ENCODE measurements around the gene ZFP82. TPM values are rescaled to one million over a fixed set of nuclear protein-coding genes. Genes with fewer than 3 reads are reported as not detected.
A peak's percentile ranks its signal among the peaks of the same experiment; 100 is the strongest.

ZFP82 gene
- 3.4 and 4.9 TPM in 2 replicates for total RNA-seq (2014; rRNA removed; shearing (Covaris generic))

DNA sequence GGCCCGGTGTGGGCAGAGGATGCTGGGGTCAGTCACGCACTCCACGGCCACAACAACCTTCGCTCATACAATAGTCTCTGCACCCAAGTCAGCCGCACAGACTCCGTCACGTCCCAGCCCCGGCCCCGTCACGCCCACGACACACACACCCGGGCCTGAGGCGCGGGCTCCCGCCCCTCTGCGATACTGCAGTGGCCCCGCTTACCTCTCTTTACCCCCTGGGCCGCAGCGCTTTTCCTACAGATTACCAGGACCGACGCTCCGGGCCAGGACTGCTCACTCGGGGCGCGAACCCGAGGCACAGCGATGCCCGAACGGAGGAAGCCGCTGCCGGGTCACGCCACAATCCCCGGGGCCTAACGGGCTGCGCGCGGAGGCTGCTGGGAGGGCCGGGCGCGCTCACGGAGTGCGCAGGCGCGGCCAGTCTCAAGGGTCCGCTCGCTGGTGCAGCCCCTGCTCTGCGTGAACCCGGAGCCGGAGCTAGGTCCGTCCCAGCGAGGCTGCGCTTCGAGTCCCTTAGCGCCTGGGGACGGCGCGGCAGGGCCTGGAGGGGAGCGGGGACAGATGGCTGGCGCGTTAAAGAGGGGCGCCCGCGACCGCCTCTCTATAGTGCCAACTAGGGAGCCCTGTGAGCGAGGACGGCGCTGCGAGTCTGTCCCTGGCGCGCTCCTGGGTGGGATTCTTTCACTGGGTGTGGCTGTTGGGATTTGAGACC, at the start of gene ZFP82:
Gene ZFP82 (minus strand): TSS at position 358 of the 715 bp plus-strand sequence. CDS start 8,855 bp downstream, outside the sequence.
- Histone ChIP-seq H3K36me3 (peaks cover 4% of the 10 kb centered on the region; the same call in 1 of the 2 replicates), H3K4me3 (peak within 1 kb of the TSS; percentile 58), H3K9me3 (replicated peaks) (peaks cover 8% of the 10 kb centered on the region), H3K27me3 (replicated peaks) (no peaks in the 10 kb centered on the region), H3K27ac (peak within 1 kb of the TSS; percentile 71), H3K4me1 (replicated peaks) (0 out of 2 replicates have a peak, but pooled peaks cover 6% of the 10 kb centered on the region)
- DNase-seq (ENCODE audit: low read depth in 1 of 2, low spot score in 2 of 2), result peak; percentile 71 to 80

GRCh38 chr19:36460046-36460445, 41.6 kb upstream of the ZFP82 start:
- Histone ChIP-seq H3K27ac (no peak overlapping the region), H3K4me1 (replicated peaks) (no peaks in the 10 kb centered on the region), H3K36me3 (no peaks in the 10 kb centered on the region), H3K27me3 (replicated peaks) (no peaks in the 10 kb centered on the region), H3K9me3 (replicated peaks) (0 out of 2 replicates have a peak, but pooled peaks cover 9% of the 10 kb centered on the region), H3K4me3 (no peak overlapping the region)
- no peak for DNase-seq (ENCODE audit: low read depth in 1 of 2, low spot score in 2 of 2)

- no peak for DNase-seq (ENCODE audit: low read depth in 1 of 2, low spot score in 2 of 2)
- H3K36me3 ChIP-seq, result no peaks in the 10 kb centered on the region
- H3K27ac ChIP-seq, result no peak overlapping the region
- no peaks in the 10 kb centered on the region for H3K27me3 ChIP-seq (replicated peaks)
- peaks cover 9% of the 10 kb centered on the region; the same call in 1 of the 2 replicates for H3K9me3 ChIP-seq (replicated peaks)
- no peaks in the 10 kb centered on the region for H3K4me1 ChIP-seq (replicated peaks)
- H3K4me3 ChIP-seq, result no peak overlapping the region
Measured at GRCh38 chr19:36456831-36457230, 38.4 kb upstream of the ZFP82 start.

- Histone ChIP-seq H3K27me3 (replicated peaks) (no peaks in the 10 kb centered on the region), H3K27ac (no peak overlapping the region), H3K9me3 (replicated peaks) (peaks cover 22% of the 10 kb centered on the region), H3K4me3 (no peak overlapping the region), H3K4me1 (replicated peaks) (no peaks in the 10 kb centered on the region), H3K36me3 (peaks cover 12% of the 10 kb centered on the region)
- DNase-seq (ENCODE audit: low read depth in 1 of 2, low spot score in 2 of 2), result no peak
Measured at GRCh38 chr19:36449059-36449670, 30.7 kb upstream of the ZFP82 start.

GRCh38 chr19:36441339-36441738, 22.9 kb upstream of the ZFP82 start:
- Histone ChIP-seq H3K27me3 (replicated peaks) (no peaks in the 10 kb centered on the region), H3K36me3 (no peaks in the 10 kb centered on the region), H3K4me1 (replicated peaks) (no peaks in the 10 kb centered on the region), H3K9me3 (replicated peaks) (peaks cover 12% of the 10 kb centered on the region; the same call in 1 of the 2 replicates), H3K4me3 (no peak overlapping the region), H3K27ac (no peak overlapping the region)
- no peak for DNase-seq (ENCODE audit: low read depth in 1 of 2, low spot score in 2 of 2)

- H3K4me3 ChIP-seq, result no peak overlapping the region
- H3K9me3 ChIP-seq (replicated peaks), result no peaks in the 10 kb centered on the region; the same call in 1 of the 2 replicates
- no peaks in the 10 kb centered on the region for H3K36me3 ChIP-seq
- H3K27me3 ChIP-seq (replicated peaks), result no peaks in the 10 kb centered on the region
- H3K4me1 ChIP-seq (replicated peaks), result no peaks in the 10 kb centered on the region
- no peak overlapping the region for H3K27ac ChIP-seq
- no peak for DNase-seq (ENCODE audit: low read depth in 1 of 2, low spot score in 2 of 2)
Measured at GRCh38 chr19:36436531-36436930, 18.1 kb upstream of the ZFP82 start.

GRCh38 chr19:36423925-36424324, 5.5 kb upstream of the ZFP82 start:
- no peaks in the 10 kb centered on the region for H3K36me3 ChIP-seq
- peaks cover 10% of the 10 kb centered on the region; the same call in 1 of the 2 replicates for H3K9me3 ChIP-seq (replicated peaks)

DNA sequence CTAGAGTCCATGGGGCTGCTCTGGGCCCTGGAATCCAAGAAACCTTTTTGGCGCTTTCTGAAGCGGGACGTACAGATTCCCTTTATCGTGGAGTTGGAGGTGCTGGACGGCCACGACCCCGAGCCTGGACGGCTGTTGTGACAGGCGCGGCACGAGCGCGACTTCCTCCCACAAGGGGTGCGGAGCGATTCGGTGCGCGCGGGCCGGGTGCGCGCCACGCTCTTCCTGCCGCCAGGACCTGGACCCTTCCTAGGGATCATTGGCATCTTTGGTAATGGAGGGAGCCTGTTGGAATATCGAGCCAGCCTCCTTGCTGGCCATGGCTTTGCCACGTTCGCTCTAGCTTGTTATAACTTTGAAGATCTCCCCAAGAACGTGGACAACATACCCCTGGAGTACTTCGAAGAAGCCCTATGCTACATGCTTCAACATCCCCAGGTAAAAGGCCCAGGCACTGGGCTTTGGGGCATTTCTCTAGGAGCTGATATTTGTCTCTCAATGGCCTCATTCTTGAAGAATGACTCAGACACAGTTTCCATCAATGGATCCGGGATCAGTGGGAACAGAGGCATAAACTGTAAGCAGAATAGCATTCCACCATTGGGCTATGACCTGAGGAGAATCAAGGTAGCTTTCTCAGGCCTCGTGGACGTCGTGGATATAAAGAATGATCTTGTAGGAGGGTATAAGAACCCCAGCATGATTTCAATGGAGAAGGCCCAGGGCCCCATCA, 3.5 kb upstream of the ZFP82 start:
- no peaks in the 10 kb centered on the region for H3K27me3 ChIP-seq (replicated peaks)
- peaks cover 8% of the 10 kb centered on the region; the same call in 1 of the 2 replicates for H3K9me3 ChIP-seq (replicated peaks)
- 0 out of 2 replicates have a peak, but pooled peaks cover 6% of the 10 kb centered on the region for H3K4me1 ChIP-seq (replicated peaks)
- H3K4me3 ChIP-seq, result no peak overlapping the region
- DNase-seq (ENCODE audit: low read depth in 1 of 2, low spot score in 2 of 2), result no peak
- no peak overlapping the region for H3K27ac ChIP-seq
- peaks cover 4% of the 10 kb centered on the region; the same call in 1 of the 2 replicates for H3K36me3 ChIP-seq

More at GRCh38 chr19:36423925-36424324, 5.5 kb upstream of the ZFP82 start:
- H3K27me3 ChIP-seq (replicated peaks), result no peaks in the 10 kb centered on the region
- H3K4me1 ChIP-seq (replicated peaks), result no peaks in the 10 kb centered on the region
- no peak for DNase-seq (ENCODE audit: low read depth in 1 of 2, low spot score in 2 of 2)
- H3K4me3 ChIP-seq, result no peak overlapping the region
- H3K27ac ChIP-seq, result no peak overlapping the region

DNA sequence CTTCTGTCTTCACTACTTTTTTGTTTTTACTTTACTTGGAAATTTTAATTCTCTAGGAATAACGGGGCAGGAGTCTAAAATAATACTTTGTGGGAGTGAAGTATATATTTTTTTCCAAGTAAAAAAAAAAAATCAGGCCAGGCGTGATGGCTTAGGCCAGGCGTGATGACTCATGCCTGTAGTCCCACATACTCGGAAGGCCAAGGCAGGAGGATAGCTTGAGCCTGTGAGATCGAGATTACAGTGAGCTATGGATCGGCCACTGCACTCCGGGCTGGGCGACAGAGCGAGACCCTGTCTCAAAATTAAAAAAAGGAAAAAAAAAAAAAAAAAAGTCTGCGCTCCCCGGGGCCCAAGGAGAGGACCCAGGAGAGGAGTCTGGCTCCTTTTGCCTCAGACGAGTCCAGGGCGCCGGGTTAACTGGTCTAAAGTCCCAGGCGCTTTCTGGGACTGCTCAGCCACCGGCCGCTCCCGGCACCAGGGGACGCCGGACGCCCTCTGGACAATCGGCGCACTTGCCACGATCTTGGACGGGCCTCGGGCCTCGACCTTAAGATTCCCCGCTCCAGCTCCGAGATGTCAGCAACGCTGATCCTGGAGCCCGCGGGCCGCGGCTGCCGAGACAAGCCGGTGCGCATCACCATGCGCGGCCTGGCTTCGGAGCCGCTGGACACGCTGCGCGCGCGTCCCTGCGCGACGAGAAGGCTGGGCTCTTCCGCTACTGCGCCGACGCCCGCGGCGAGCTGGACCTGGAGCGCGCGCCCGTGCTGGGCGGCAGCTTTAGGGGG, 2.7 kb upstream of the ZFP82 start:
- H3K4me1 ChIP-seq (replicated peaks), result 0 out of 2 replicates have a peak, but pooled peaks cover 6% of the 10 kb centered on the region
- H3K27ac ChIP-seq, result no peak overlapping the region
- H3K27me3 ChIP-seq (replicated peaks), result no peaks in the 10 kb centered on the region
- peaks cover 4% of the 10 kb centered on the region; the same call in 1 of the 2 replicates for H3K36me3 ChIP-seq
- H3K9me3 ChIP-seq (replicated peaks), result peaks cover 8% of the 10 kb centered on the region; the same call in 1 of the 2 replicates
- no peak overlapping the region for H3K4me3 ChIP-seq
- DNase-seq (ENCODE audit: low read depth in 1 of 2, low spot score in 2 of 2), result no peak

DNA sequence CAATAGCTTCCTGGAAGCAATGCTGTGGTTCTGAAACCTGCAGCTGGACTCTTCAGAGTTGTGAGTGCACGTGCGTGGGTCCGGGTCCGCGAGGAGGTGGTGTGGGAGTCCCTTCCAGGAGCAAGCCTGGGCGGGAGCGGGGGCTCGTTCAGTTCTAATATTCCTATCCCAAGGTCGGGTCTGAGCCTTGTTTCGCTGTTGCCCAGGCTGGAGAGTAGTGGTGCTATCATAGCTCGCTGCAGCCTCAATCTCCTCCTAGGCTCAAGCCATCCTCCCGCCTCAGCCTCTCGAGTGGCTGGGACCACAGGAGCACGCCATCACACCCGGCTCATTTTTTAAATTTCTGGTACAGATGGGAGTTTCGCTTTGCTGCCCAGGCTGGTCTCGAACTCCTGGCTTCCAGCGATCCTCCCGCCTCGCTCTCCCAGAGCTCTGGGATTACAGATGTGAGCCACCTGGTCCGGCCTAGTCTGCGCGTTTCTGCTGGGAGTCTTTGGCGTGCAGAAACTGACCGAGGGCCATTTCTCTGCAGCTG, 625 bp downstream of the ZFP82 start:
- no peak for DNase-seq (ENCODE audit: low read depth in 1 of 2, low spot score in 2 of 2)
- peak overlapping the region; percentile 58 for H3K4me3 ChIP-seq
- H3K36me3 ChIP-seq, result peaks cover 4% of the 10 kb centered on the region; the same call in 1 of the 2 replicates
- H3K27ac ChIP-seq, result no peak overlapping the region; the same call in 1 of the 2 replicates
- 0 out of 2 replicates have a peak, but pooled peaks cover 6% of the 10 kb centered on the region for H3K4me1 ChIP-seq (replicated peaks)
- H3K9me3 ChIP-seq (replicated peaks), result peaks cover 8% of the 10 kb centered on the region
- no peaks in the 10 kb centered on the region for H3K27me3 ChIP-seq (replicated peaks)

DNA sequence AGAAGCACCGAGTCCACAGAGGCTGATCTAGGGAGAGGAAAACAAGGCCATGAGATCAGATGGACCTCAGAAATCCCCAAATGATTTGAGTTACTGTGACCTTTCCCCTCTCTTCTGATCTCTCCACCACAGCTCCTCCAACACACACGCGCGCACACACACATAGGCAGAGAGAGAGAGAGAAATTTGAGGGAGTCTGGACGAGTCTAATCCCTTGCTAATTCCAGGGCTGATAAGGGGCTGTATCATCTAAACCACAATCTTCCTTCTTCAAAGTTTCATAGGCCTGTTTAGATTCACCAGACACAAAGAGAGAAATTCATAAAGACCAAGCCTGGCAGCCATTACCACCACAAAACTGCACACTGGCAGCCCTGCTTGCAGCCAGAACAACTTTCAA, 8.6 kb downstream of the ZFP82 start:
- Histone ChIP-seq H3K9me3 (replicated peaks) (peaks cover 4% of the 10 kb centered on the region), H3K4me3 (no peak overlapping the region), H3K4me1 (replicated peaks) (no peaks in the 10 kb centered on the region), H3K36me3 (peaks cover 25% of the 10 kb centered on the region), H3K27me3 (replicated peaks) (no peaks in the 10 kb centered on the region), H3K27ac (no peak overlapping the region)
- DNase-seq (ENCODE audit: low read depth in 1 of 2, low spot score in 2 of 2), result no peak

DNA sequence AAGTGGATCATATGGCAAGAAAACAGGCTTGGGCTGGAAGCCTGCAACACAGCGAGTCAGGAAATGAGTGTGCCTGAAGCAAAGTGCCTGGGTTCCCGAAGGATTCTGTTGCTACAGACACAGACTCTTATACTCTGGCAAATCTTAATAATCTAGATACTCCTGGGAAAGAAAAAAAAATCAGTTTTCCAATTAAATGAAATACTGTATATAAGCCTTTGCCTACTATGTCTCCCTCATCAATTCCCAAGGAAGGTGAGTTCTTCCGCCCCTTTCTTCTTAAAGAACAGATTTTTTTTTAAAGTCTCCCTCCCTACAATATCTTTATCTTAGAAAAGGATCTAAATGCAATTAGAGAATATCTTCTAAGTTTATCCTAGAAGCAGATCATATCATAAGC, 10.3 kb downstream of the ZFP82 start:
- Histone ChIP-seq H3K27me3 (replicated peaks) (no peaks in the 10 kb centered on the region), H3K9me3 (replicated peaks) (peaks cover 4% of the 10 kb centered on the region; the same call in 1 of the 2 replicates), H3K4me3 (no peak overlapping the region), H3K27ac (no peak overlapping the region), H3K36me3 (peaks cover 25% of the 10 kb centered on the region), H3K4me1 (replicated peaks) (no peaks in the 10 kb centered on the region)
- no peak for DNase-seq (ENCODE audit: low read depth in 1 of 2, low spot score in 2 of 2)

DNA sequence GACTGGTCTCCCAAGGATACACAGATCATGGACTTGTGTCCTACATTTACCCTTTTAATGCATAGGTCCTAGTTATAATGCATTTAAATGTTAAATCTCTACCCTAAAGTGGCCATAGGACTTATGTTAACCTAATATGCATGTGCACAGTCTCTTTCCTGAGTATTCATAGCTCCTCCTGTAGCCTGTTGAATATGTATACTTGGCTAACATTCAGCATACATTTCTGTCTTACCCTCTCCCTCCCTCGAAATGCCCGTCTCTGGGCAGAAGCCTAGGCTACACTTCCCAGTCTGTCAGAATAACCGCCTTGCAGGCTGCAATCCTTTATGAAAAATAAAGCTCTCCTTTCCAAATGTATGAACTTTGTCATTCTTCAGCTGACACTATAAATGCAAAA, 13.9 kb downstream of the ZFP82 start:
- H3K9me3 ChIP-seq (replicated peaks), result 0 out of 2 replicates have a peak, but pooled peaks cover 3% of the 10 kb centered on the region
- no peak for DNase-seq (ENCODE audit: low read depth in 1 of 2, low spot score in 2 of 2)
- no peaks in the 10 kb centered on the region for H3K4me1 ChIP-seq (replicated peaks)
- no peaks in the 10 kb centered on the region for H3K27me3 ChIP-seq (replicated peaks)
- H3K27ac ChIP-seq, result no peak overlapping the region
- H3K4me3 ChIP-seq, result no peak overlapping the region
- H3K36me3 ChIP-seq, result peaks cover 24% of the 10 kb centered on the region

All from SJSA1 (cell line).